Gastrocnemius medialis (tissue), 4 donors: ENCODE data around the gene STARD13.

Source experiments
- CTCF ChIP-seq, 5 experiments: fragments of 450-650 bp in 3 of 5; fragments of 200-600 bp in 2 of 5; sonication (generic) in 2 of 5; IDR thresholded peaks in 4 of 5; conservative IDR thresholded peaks in 1 of 5; 1 replicate in 4 of 5; 2 replicates in 1 of 5; pipeline ENCODE4 v1.5.1; 2016 to 2019; ENCODE audit warnings: antibody characterized with exemption in 5 of 5, mild to moderate bottlenecking in 3 of 5, moderate library complexity in 3 of 5
- POLR2A ChIP-seq, 2 donors: fragments of 450-650 bp; IDR thresholded peaks; one replicate each; pipeline ENCODE4 v1.6.1; 2017; ENCODE audit warnings: antibody characterized with exemption in 2 of 2, mild to moderate bottlenecking in 2 of 2, moderate library complexity in 2 of 2

- TF ChIP-seq CTCF (IDR thresholded peaks at IDR 0.05 in 4 of 5, conservative IDR thresholded peaks at IDR 0.05 in 1 of 5) (no peak), POLR2A (IDR thresholded peaks at IDR 0.05) (no peak)
Measured at GRCh38 chr13:33242984-33243617, 42.5 kb downstream of the STARD13 start.
